Embryonic facial prominence (tissue), 1 donor: ENCODE data around the gene PRELID2.

Experiments used
- DNase-seq: peaks from one replicate; pipeline ENCODE4 v3.0.0-alpha.2; 2016; ENCODE audit errors: extremely low spot score

The PRELID2 gene

GRCh38 chr5:145797336-145797735, 37.8 kb downstream of the PRELID2 start:
- no peak for DNase-seq

GRCh38 chr5:145796318-145796717, 38.8 kb downstream of the PRELID2 start:
- DNase-seq, result no peak

- DNase-seq, result no peak
Observed at GRCh38 chr5:145793574-145793973, 41.6 kb downstream of the PRELID2 start.

- no peak for DNase-seq
Observed at GRCh38 chr5:145792840-145793239, 42.3 kb downstream of the PRELID2 start.

GRCh38 chr5:145791866-145792265, 43.3 kb downstream of the PRELID2 start:
- no peak for DNase-seq

DNA sequence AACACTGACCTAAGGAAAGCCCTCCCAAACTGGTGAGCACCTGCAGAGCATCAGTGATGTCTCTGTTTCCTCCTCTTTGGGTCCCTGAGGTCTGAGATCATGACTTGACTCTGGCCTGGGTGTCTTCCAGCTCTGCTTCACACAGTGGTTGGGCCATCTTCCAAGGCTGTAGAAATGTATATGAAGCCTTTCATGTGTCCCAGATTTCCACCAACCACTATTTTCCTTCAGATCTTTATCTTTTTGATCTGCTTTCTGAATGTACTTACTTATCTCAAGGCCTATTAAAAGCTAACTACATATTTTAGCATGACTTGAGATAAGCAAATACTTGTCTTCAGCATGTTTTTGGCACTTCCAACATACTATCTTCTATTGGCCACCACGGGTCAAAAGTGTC, 47.1 kb downstream of the PRELID2 start:
- DNase-seq, result no peak

DNA sequence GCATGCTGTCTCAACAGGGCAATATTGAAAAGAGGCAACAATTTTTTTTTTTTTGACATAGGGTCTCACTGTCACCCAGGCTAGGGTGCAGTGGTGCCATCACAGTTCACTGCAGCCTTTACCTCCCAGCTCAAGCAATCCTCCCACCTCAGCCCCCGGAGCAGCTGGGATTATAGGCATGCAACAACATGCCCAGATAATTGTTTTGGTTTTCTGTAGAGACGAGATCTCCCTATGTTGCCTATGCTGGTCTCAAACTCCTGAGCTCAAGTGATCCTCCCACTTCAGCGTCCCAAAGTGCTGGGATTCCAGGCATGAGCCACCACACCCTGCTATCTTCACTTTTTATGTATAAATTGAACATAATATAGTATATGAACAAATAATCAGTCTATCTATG, 47.6 kb downstream of the PRELID2 start:
- DNase-seq, result no peak

DNA sequence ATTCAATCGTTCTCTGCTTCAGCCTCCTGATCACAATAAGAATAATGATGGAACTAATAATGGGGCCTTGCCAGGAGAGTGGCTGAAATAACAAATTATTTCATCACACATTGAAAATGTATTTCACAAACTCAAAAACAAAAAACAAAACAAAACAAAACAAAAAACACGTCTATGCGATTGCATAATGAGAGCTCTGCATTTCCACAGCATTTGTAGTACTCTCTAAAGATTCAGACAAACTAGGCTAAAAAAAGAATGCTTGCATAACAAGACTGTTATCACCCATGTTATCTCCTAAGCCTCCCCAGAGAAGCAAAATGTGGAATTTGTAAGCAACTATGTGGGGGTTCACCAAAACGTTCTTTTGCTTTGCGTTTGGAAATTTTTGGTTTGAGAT, 48.1 kb downstream of the PRELID2 start:
- DNase-seq, result no peak

DNA sequence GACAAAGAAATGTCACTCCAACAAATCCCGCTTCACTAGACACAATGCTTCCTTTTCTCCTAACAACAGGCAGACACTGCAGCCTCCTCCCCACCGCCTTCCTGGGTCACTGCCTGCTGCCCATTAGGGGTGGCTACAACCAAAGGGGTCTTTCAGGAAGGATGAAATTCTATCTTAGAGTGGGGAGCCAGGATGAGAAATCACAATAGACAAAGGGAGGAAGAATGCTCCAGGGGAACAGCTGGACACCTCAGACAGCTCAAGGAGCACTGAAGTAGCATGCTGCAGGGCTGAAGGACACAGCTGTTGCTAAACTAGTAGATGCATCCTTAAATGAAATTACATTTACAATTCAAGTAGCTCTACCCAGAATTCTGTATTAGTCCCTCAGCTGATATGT, 54.2 kb downstream of the PRELID2 start:
- DNase-seq, result no peak

- no peak for DNase-seq
Observed at GRCh38 chr5:145778144-145778900, 56.8 kb downstream of the PRELID2 start.

- no peak for DNase-seq
Observed at GRCh38 chr5:145777445-145778063, 57.6 kb downstream of the PRELID2 start.

DNA sequence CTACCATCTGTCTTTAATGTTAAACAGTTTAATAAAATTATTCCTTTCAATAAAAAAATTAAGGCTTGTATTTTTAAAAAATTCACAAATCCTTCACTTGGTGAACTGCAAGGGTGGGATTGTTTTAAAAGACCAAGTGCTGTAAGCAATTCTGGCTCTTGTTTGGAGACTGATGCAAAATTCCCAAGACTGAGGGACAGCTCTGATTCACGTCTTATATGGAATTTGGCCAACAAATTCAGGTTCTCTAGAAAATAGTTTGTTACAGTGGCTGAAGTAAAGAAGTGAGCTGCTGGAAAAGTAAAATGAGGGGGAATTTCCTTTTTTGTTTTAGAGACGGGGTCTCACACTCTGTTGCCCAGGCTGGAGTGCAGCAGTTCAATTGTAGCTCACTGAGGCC, 58.3 kb downstream of the PRELID2 start:
- DNase-seq, result no peak

GRCh38 chr5:145775893-145776444, 59.2 kb downstream of the PRELID2 start:
- DNase-seq, result no peak

DNA sequence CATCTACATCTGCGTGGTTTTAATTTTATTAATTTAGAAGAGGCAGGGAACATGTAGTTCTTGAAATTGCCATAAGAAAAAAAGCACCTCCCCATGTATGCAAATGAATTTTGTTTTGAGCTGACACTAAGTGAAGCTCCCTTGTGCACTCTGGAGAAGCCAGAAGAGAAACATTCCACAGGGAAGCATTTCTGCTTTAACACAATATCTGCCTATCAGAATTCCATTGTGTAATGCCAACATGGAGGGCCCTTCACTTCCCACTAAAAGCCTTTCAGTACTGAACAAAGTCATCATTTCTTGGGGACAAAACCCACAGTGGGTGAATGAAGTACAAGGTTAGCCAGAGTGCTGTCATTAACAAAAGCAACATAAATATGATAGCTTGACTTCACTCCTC, 59.7 kb downstream of the PRELID2 start:
- no peak for DNase-seq

DNA sequence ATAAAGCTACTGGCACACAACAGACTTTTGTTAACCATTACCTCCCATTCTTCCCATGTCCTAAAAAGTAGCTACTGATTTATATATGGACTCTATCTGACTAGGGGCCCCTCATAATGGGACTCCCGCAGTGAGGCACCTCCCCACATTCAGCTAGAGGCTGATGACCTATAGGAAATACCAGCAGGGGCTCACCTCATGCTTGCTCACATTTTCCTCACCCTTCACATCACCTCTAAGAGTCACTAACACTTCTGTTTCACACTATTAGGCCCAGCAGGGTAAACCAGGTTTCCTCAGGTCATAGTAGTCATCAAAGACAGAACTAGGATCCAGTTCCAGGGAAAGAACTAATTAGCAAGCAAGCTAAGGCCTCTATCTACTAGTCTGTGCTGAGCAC, 60.7 kb downstream of the PRELID2 start:
- no peak for DNase-seq

DNA sequence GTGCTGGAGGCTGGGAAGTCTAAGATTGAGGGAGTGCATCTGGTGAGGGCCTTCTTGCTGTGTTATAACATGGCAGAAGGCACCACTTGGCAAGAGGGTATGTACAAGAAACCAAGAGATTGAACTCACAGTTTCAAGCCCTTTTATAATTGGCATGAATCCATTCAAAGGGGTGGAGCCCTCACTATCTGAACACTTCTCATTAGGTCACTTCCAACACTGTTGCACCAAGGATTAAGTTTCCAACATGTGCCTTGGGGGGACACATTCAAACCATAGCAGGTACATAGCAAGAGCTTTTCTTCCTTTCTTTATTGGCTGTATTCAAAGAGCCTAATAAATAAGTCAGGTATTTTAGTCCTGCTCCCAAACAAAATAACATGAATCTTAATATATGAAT, 62.7 kb downstream of the PRELID2 start:
- no peak for DNase-seq

DNA sequence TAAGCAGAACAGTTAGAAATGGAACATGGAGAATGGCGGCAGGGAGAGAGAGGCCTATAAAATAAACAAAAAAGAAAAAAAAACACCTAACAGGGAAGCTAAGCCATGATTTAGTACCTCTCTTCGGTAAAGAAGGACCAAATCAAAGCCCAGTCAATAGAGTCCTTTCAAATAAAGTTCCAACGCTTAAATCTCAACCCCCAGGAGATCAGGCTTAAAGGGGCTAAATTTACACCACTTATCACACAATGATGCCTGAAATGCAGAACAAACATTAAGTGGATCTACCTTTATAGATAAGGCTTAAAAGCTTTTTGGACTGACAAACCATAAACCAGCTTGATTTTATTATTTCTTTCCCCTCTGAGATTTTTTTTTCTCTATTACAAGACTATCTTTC, 66.3 kb downstream of the PRELID2 start:
- no peak for DNase-seq

- no peak for DNase-seq
Observed at GRCh38 chr5:145764325-145764724, 70.8 kb downstream of the PRELID2 start.

DNA sequence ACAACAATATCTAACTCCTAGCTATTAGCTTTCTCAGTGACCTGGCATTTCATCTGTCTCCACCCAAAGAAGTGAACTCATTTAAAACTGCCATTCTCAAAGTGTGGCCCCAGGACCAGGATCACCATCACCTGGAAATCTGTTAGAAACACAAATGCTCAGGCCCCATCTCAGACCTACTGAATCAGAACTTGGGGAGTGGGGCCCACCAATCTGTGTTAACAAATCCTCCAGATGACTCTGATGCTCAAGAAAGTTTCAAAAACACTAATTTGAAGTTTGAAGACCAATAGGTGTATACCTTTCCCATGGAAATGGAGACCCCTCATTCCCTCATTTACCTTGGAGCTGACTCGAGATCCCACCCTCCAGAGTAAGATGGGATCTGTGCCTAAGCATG, 72.3 kb downstream of the PRELID2 start:
- no peak for DNase-seq

DNA sequence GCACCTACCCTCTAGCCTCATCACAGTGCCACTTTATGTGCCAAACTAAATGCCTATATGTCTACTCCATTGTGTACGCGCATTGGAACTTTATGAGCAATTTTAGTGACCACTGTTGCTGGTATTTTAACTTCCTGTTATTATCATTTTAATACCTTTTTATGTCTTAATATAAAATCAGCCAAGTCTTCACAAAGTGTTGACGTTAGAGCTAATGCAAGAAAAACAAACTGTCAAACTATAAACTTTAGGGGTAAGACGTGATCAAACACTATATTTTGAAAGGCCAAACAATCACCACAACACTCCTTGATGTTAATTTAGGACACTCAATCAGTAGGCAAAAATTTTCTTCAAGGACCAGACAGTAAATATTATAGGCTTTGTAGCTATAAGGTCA, 73.9 kb downstream of the PRELID2 start:
- no peak for DNase-seq

- no peak for DNase-seq
Observed at GRCh38 chr5:145760660-145761059, 74.5 kb downstream of the PRELID2 start.

GRCh38 chr5:145752947-145753346, 82.2 kb downstream of the PRELID2 start:
- DNase-seq, result no peak

GRCh38 chr5:145752534-145752933, 82.6 kb downstream of the PRELID2 start:
- DNase-seq, result no peak
